ENCODE results near the gene IFRD2. TPM values are rescaled to one million over a fixed set of nuclear protein-coding genes. Genes with fewer than 3 reads are reported as not detected.
A peak's percentile ranks its signal among the peaks of the same experiment; 100 is the strongest.

Gene IFRD2
- total RNA-seq, 1 donor from 2014 or later: 231 TPM

GRCh38 chr3:50256978-50257890, 35.0 kb downstream of the IFRD2 start:
- no peaks in the 10 kb centered on the region for H3K27me3 ChIP-seq
- H3K27ac ChIP-seq: peak overlapping the region; percentile 51 to 92
- peaks cover 16 to 35% of the 10 kb centered on the region in 2 donors for H3K4me1 ChIP-seq
- no peak for DNase-seq (ENCODE audit: low spot score in 2 of 2)
- no peaks in the 10 kb centered on the region for H3K9me3 ChIP-seq
- peak; percentile 27 to 44 (median 41) for TF ChIP-seq CTCF (IDR thresholded peaks at IDR 0.05)
- no peak overlapping the region for H3K4me3 ChIP-seq
- H3K36me3 ChIP-seq: peaks cover 52 to 56% of the 10 kb centered on the region in 2 donors
- intact Hi-C loops (cut with DNase I): no loop called here

- no peak for DNase-seq (ENCODE audit: low spot score in 2 of 2)
- peak overlapping the region; percentile 88 to 92 for H3K27ac ChIP-seq
- no peaks in the 10 kb centered on the region for H3K9me3 ChIP-seq
- intact Hi-C loops (cut with DNase I): no loop called here
- peaks cover 13 to 39% of the 10 kb centered on the region in 2 donors for H3K4me1 ChIP-seq
- no peak for TF ChIP-seq CTCF (IDR thresholded peaks at IDR 0.05)
- H3K4me3 ChIP-seq: no peak overlapping the region
- peaks cover 59 to 69% of the 10 kb centered on the region in 2 donors for H3K36me3 ChIP-seq
- H3K27me3 ChIP-seq: no peaks in the 10 kb centered on the region
These were observed 37.0 kb downstream of the IFRD2 start for GRCh38 chr3:50255251-50255615.

- Histone ChIP-seq H3K4me1 (peaks cover 14 to 43% of the 10 kb centered on the region in 2 donors), H3K27me3 (no peaks in the 10 kb centered on the region), H3K9me3 (no peaks in the 10 kb centered on the region), H3K36me3 (peaks cover 64 to 72% of the 10 kb centered on the region in 2 donors), H3K27ac (peak overlapping the region; percentile 88 to 92), H3K4me3 (no peak overlapping the region)
- DNase-seq (ENCODE audit: low spot score in 2 of 2): peak; percentile 58 to 88
- intact Hi-C loops (cut with DNase I): no loop called here
- no peak for TF ChIP-seq CTCF (IDR thresholded peaks at IDR 0.05)
These were observed 37.5 kb downstream of the IFRD2 start for GRCh38 chr3:50254577-50255250.

GRCh38 chr3:50251220-50251619, 41.0 kb downstream of the IFRD2 start:
- Histone ChIP-seq H3K27ac (peak overlapping the region; percentile 88 to 92), H3K9me3 (no peaks in the 10 kb centered on the region), H3K4me1 (peaks cover 34 to 70% of the 10 kb centered on the region in 2 donors), H3K27me3 (no peaks in the 10 kb centered on the region), H3K36me3 (peaks cover 42 to 46% of the 10 kb centered on the region in 2 donors), H3K4me3 (no peak overlapping the region)
- TF ChIP-seq CTCF (IDR thresholded peaks at IDR 0.05): no peak
- intact Hi-C loops (cut with DNase I): no loop called here
- no peak for DNase-seq (ENCODE audit: low spot score in 2 of 2)

GRCh38 chr3:50250514-50250913, 41.7 kb downstream of the IFRD2 start:
- Histone ChIP-seq H3K27ac (peak overlapping the region; percentile 88 to 92), H3K36me3 (peaks cover 35 to 40% of the 10 kb centered on the region in 2 donors), H3K9me3 (no peaks in the 10 kb centered on the region), H3K4me1 (peaks cover 39 to 76% of the 10 kb centered on the region in 2 donors), H3K27me3 (no peaks in the 10 kb centered on the region), H3K4me3 (no peak overlapping the region)
- DNase-seq (ENCODE audit: low spot score in 2 of 2): no peak
- intact Hi-C loops (cut with DNase I): no loop called here
- TF ChIP-seq CTCF (IDR thresholded peaks at IDR 0.05): no peak

All from ascending aorta (tissue), 2 donors.